Measurements from ENCODE around the gene ST6GALNAC3. TPM values are rescaled to one million over a fixed set of nuclear protein-coding genes. Genes with fewer than 3 reads are reported as not detected.
"Not testable (repeated sequence)": the region's sequence is repeated elsewhere in the genome, so short reads cannot be mapped to it uniquely, and the experiment has no call there.

Gene ST6GALNAC3
- polyA plus RNA-seq, 2 donors: 0.27 to 0.29 TPM

DNA sequence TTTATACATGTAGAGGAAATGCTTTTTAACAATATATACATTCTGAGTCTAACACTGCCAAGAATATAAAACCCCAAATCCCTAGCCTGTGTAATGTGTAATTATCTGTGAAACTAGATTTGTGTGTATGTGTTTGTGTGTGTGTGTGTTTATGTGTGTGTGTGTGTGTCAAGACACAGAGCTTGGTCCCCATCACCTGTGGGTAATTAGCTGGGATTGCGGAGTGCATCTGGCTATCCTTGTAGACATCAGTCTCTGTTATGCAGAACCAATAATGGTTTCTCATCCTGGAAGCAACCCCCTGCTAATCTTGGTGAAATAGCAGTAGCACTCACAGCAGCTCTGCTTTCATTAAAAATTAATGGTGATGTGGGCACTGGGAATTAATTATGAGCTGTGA is 26.3 kb upstream of the ST6GALNAC3 start:
- no peaks in the 10 kb centered on the region for H3K9me3 ChIP-seq (ENCODE audit: control insufficient read depth in 2 of 2, insufficient read depth in 1 of 2, low read depth in 1 of 2, low read length in 1 of 2)
- WGBS, 2 donors: 75 to 88% methylated on average over 1 of the region's 1 CpG

GRCh38 chr1:76048926-76049325 is 25.6 kb upstream of the ST6GALNAC3 start:
- 39 to 48% methylated on average over 1 of the region's 1 CpG for WGBS, 2 donors
- Histone ChIP-seq H3K4me3 (ENCODE audit: low read depth in 1 of 2, low read length in 2 of 2) (no peak overlapping the region), H3K4me1 (ENCODE audit: control insufficient read depth in 2 of 2, insufficient read depth in 2 of 2, low read length in 1 of 2) (no peaks in the 10 kb centered on the region), H3K27me3 (ENCODE audit: control insufficient read depth in 1 of 2, insufficient read depth in 2 of 2, low read length in 2 of 2) (no peaks in the 10 kb centered on the region), H3K9me3 (ENCODE audit: control insufficient read depth in 2 of 2, insufficient read depth in 1 of 2, low read depth in 1 of 2, low read length in 1 of 2) (no peaks in the 10 kb centered on the region), H3K36me3 (ENCODE audit: control insufficient read depth in 2 of 2, insufficient read depth in 2 of 2, low read length in 1 of 2) (no peaks in the 10 kb centered on the region), H3K27ac (ENCODE audit: low read depth in 2 of 2, low read length in 1 of 2) (no peak overlapping the region)

More for the DNA sequence above, 26.3 kb upstream of the ST6GALNAC3 start:
- H3K27ac ChIP-seq (ENCODE audit: low read depth in 2 of 2, low read length in 1 of 2): no peak overlapping the region
- H3K36me3 ChIP-seq (ENCODE audit: control insufficient read depth in 2 of 2, insufficient read depth in 2 of 2, low read length in 1 of 2): no peaks in the 10 kb centered on the region
- H3K27me3 ChIP-seq (ENCODE audit: control insufficient read depth in 1 of 2, insufficient read depth in 2 of 2, low read length in 2 of 2): no peaks in the 10 kb centered on the region
- H3K4me3 ChIP-seq (ENCODE audit: low read depth in 1 of 2, low read length in 2 of 2): no peak overlapping the region
- H3K4me1 ChIP-seq (ENCODE audit: control insufficient read depth in 2 of 2, insufficient read depth in 2 of 2, low read length in 1 of 2): no peaks in the 10 kb centered on the region

DNA sequence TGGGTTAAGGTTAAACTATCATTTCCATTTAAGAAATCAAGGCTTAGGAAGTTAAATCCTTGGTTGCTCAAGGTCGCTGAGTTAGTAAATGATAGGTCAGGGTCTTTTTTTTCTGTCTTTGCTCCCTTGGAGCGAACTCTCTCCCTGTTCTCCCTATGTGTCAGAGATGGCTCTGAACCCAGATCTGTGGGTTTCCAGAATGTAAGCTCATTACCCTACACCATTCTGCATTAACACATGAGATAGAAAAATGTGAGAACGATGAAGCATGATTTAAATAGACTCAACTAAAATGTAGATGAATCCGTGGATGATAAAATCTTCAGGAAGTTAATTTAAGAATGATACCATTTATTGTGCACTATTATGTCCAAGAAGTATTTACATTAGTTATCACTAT is 25.0 kb upstream of the ST6GALNAC3 start:
- Histone ChIP-seq H3K9me3 (ENCODE audit: control insufficient read depth in 2 of 2, insufficient read depth in 1 of 2, low read depth in 1 of 2, low read length in 1 of 2) (no peaks in the 10 kb centered on the region), H3K27ac (ENCODE audit: low read depth in 2 of 2, low read length in 1 of 2) (no peak overlapping the region), H3K4me3 (ENCODE audit: low read depth in 1 of 2, low read length in 2 of 2) (no peak overlapping the region), H3K36me3 (ENCODE audit: control insufficient read depth in 2 of 2, insufficient read depth in 2 of 2, low read length in 1 of 2) (no peaks in the 10 kb centered on the region), H3K4me1 (ENCODE audit: control insufficient read depth in 2 of 2, insufficient read depth in 2 of 2, low read length in 1 of 2) (no peaks in the 10 kb centered on the region), H3K27me3 (ENCODE audit: control insufficient read depth in 1 of 2, insufficient read depth in 2 of 2, low read length in 2 of 2) (no peaks in the 10 kb centered on the region)
- WGBS, 2 donors: 79 to 81% methylated on average over 4 of the region's 4 CpGs

DNA sequence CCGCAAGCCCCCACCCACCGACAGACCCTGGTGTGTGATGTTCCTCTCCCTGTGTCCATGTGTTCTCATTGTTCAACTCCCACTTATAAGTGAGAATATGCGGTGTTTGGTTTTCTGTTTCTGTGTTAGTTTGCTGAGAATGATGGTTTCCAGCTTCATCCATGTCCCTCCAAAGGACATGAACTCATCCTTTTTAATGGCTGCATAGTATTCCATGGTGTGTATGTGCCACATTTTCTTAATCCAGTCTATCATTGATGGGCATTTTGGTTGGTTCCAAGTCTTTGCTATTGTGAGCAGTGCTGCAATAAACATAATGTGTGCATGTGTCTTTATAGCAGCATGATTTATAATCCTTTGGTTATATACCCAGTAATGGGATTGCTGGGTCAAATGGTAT is 24.5 kb upstream of the ST6GALNAC3 start:
- H3K9me3 ChIP-seq (ENCODE audit: control insufficient read depth in 2 of 2, insufficient read depth in 1 of 2, low read depth in 1 of 2, low read length in 1 of 2): not testable (repeated sequence)

DNA sequence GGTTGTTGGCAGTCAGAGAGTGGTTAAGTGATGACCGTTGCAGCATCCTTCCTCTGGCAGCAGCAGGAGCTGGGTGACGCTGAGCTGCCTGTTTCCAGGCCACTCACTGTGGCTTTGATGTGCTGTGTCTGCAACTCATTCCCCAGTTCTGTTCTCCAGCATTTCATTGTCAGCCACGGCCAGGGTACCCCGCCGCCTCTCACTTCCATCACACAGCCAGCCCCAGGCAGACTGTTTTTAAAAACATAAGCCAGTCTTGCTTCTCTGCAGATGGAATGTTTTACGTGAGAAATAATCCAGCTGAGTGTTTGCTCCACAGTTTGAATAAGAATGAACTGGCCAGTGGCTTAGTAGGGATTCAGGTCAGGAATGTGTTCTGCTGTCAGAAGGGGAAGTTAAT is 21.5 kb upstream of the ST6GALNAC3 start:
- no peaks in the 10 kb centered on the region for H3K27me3 ChIP-seq (ENCODE audit: control insufficient read depth in 1 of 2, insufficient read depth in 2 of 2, low read length in 2 of 2)
- no peak overlapping the region for H3K27ac ChIP-seq (ENCODE audit: low read depth in 2 of 2, low read length in 1 of 2)
- H3K4me3 ChIP-seq (ENCODE audit: low read depth in 1 of 2, low read length in 2 of 2): no peak overlapping the region
- no peaks in the 10 kb centered on the region for H3K4me1 ChIP-seq (ENCODE audit: control insufficient read depth in 2 of 2, insufficient read depth in 2 of 2, low read length in 1 of 2)
- H3K9me3 ChIP-seq (ENCODE audit: control insufficient read depth in 2 of 2, insufficient read depth in 1 of 2, low read depth in 1 of 2, low read length in 1 of 2): no peaks in the 10 kb centered on the region
- 37 to 43% methylated on average over 6 of the region's 6 CpGs for WGBS, 2 donors
- no peaks in the 10 kb centered on the region for H3K36me3 ChIP-seq (ENCODE audit: control insufficient read depth in 2 of 2, insufficient read depth in 2 of 2, low read length in 1 of 2)

More for the DNA sequence above, 24.5 kb upstream of the ST6GALNAC3 start:
- not testable (repeated sequence) for H3K36me3 ChIP-seq (ENCODE audit: control insufficient read depth in 2 of 2, insufficient read depth in 2 of 2, low read length in 1 of 2); H3K27ac ChIP-seq (ENCODE audit: low read depth in 2 of 2, low read length in 1 of 2); H3K4me1 ChIP-seq (ENCODE audit: control insufficient read depth in 2 of 2, insufficient read depth in 2 of 2, low read length in 1 of 2); H3K4me3 ChIP-seq (ENCODE audit: low read depth in 1 of 2, low read length in 2 of 2); H3K27me3 ChIP-seq (ENCODE audit: control insufficient read depth in 1 of 2, insufficient read depth in 2 of 2, low read length in 2 of 2)
- WGBS, 2 donors: 97 to 98% methylated on average over 3 of the region's 3 CpGs

- Histone ChIP-seq H3K4me1 (ENCODE audit: control insufficient read depth in 2 of 2, insufficient read depth in 2 of 2, low read length in 1 of 2) (no peaks in the 10 kb centered on the region), H3K9me3 (ENCODE audit: control insufficient read depth in 2 of 2, insufficient read depth in 1 of 2, low read depth in 1 of 2, low read length in 1 of 2) (no peaks in the 10 kb centered on the region), H3K36me3 (ENCODE audit: control insufficient read depth in 2 of 2, insufficient read depth in 2 of 2, low read length in 1 of 2) (no peaks in the 10 kb centered on the region), H3K27me3 (ENCODE audit: control insufficient read depth in 1 of 2, insufficient read depth in 2 of 2, low read length in 2 of 2) (no peaks in the 10 kb centered on the region), H3K27ac (ENCODE audit: low read depth in 2 of 2, low read length in 1 of 2) (no peak overlapping the region), H3K4me3 (ENCODE audit: low read depth in 1 of 2, low read length in 2 of 2) (no peak overlapping the region)
- 66 to 73% methylated on average over 2 of the region's 2 CpGs for WGBS, 2 donors
Measured at GRCh38 chr1:76054359-76054758, 20.2 kb upstream of the ST6GALNAC3 start.

DNA sequence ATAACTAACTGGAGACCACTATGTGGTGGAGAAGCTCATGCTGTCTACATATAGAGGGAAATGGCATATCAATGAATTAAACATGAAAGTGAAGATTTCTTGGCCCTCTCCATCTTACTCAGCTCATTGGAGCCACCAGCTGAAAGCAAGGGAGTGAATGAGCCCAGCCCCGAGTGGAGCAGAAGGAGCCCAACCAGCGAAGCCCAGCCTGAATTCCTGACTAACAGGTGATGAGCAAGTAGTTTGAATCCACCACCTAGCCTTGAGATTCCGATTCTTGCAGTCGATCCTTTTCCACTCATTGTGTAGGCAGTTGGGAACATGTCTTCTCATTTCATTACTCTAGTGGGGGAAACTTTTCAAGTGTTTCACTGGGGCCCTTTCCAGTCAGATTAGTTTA is 18.6 kb upstream of the ST6GALNAC3 start:
- no peaks in the 10 kb centered on the region for H3K27me3 ChIP-seq (ENCODE audit: control insufficient read depth in 1 of 2, insufficient read depth in 2 of 2, low read length in 2 of 2)
- 84 to 87% methylated on average over 4 of the region's 4 CpGs for WGBS, 2 donors
- H3K36me3 ChIP-seq (ENCODE audit: control insufficient read depth in 2 of 2, insufficient read depth in 2 of 2, low read length in 1 of 2): no peaks in the 10 kb centered on the region
- H3K4me1 ChIP-seq (ENCODE audit: control insufficient read depth in 2 of 2, insufficient read depth in 2 of 2, low read length in 1 of 2): no peaks in the 10 kb centered on the region
- H3K27ac ChIP-seq (ENCODE audit: low read depth in 2 of 2, low read length in 1 of 2): no peak overlapping the region
- H3K9me3 ChIP-seq (ENCODE audit: control insufficient read depth in 2 of 2, insufficient read depth in 1 of 2, low read depth in 1 of 2, low read length in 1 of 2): no peaks in the 10 kb centered on the region
- no peak overlapping the region for H3K4me3 ChIP-seq (ENCODE audit: low read depth in 1 of 2, low read length in 2 of 2)

GRCh38 chr1:76059451-76059850 is 15.1 kb upstream of the ST6GALNAC3 start:
- Histone ChIP-seq H3K4me3 (ENCODE audit: low read depth in 1 of 2, low read length in 2 of 2) (no peak overlapping the region), H3K27me3 (ENCODE audit: control insufficient read depth in 1 of 2, insufficient read depth in 2 of 2, low read length in 2 of 2) (no peaks in the 10 kb centered on the region), H3K4me1 (ENCODE audit: control insufficient read depth in 2 of 2, insufficient read depth in 2 of 2, low read length in 1 of 2) (no peaks in the 10 kb centered on the region), H3K9me3 (ENCODE audit: control insufficient read depth in 2 of 2, insufficient read depth in 1 of 2, low read depth in 1 of 2, low read length in 1 of 2) (no peaks in the 10 kb centered on the region), H3K27ac (ENCODE audit: low read depth in 2 of 2, low read length in 1 of 2) (no peak overlapping the region), H3K36me3 (ENCODE audit: control insufficient read depth in 2 of 2, insufficient read depth in 2 of 2, low read length in 1 of 2) (no peaks in the 10 kb centered on the region)
- 35 to 42% methylated on average over 2 of the region's 2 CpGs for WGBS, 2 donors

GRCh38 chr1:76065270-76065669 is 9.3 kb upstream of the ST6GALNAC3 start:
- Histone ChIP-seq H3K36me3 (ENCODE audit: control insufficient read depth in 2 of 2, insufficient read depth in 2 of 2, low read length in 1 of 2) (no peaks in the 10 kb centered on the region), H3K4me1 (ENCODE audit: control insufficient read depth in 2 of 2, insufficient read depth in 2 of 2, low read length in 1 of 2) (no peaks in the 10 kb centered on the region), H3K4me3 (ENCODE audit: low read depth in 1 of 2, low read length in 2 of 2) (no peak overlapping the region), H3K9me3 (ENCODE audit: control insufficient read depth in 2 of 2, insufficient read depth in 1 of 2, low read depth in 1 of 2, low read length in 1 of 2) (no peaks in the 10 kb centered on the region), H3K27ac (ENCODE audit: low read depth in 2 of 2, low read length in 1 of 2) (no peak overlapping the region), H3K27me3 (ENCODE audit: control insufficient read depth in 1 of 2, insufficient read depth in 2 of 2, low read length in 2 of 2) (no peaks in the 10 kb centered on the region)
- WGBS, 2 donors: 55 to 57% methylated on average over 3 of the region's 3 CpGs

DNA sequence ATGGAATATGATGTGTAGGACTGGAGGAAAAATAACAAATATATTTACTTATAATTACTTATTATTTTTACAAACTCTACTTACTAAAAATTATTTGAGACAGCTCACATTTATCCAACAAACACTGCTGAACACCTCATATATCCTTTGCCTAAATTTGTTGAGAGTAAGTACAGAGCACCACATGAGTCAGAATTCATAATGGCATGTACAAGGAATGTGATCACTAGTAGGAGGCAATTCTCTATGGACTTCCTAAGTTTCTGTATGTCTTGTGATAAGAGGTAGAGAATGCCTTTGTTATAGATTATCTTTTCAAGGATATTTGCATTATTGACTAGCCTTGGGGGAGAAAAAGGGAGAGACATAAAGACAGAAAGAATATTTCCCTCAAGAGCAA is 8.2 kb upstream of the ST6GALNAC3 start:
- Histone ChIP-seq H3K36me3 (ENCODE audit: control insufficient read depth in 2 of 2, insufficient read depth in 2 of 2, low read length in 1 of 2) (no peaks in the 10 kb centered on the region), H3K4me3 (ENCODE audit: low read depth in 1 of 2, low read length in 2 of 2) (no peak overlapping the region), H3K4me1 (ENCODE audit: control insufficient read depth in 2 of 2, insufficient read depth in 2 of 2, low read length in 1 of 2) (no peaks in the 10 kb centered on the region), H3K27me3 (ENCODE audit: control insufficient read depth in 1 of 2, insufficient read depth in 2 of 2, low read length in 2 of 2) (no peaks in the 10 kb centered on the region), H3K27ac (ENCODE audit: low read depth in 2 of 2, low read length in 1 of 2) (no peak overlapping the region), H3K9me3 (ENCODE audit: control insufficient read depth in 2 of 2, insufficient read depth in 1 of 2, low read depth in 1 of 2, low read length in 1 of 2) (no peaks in the 10 kb centered on the region)

Measured in esophagus (tissue), 2 donors.